HG03066 (cell line): Measurements from ENCODE around the gene CLEC3A.
"Not testable (repeated sequence)": the region's sequence is repeated elsewhere in the genome, so short reads cannot be mapped to it uniquely, and the experiment has no call there.

ENCODE experiments used
- ATAC-seq: cut with Tn5 transposase; IDR thresholded peaks from one replicate; pipeline ENCODE4 v1.9.1; 2021; ENCODE audit warnings: low read depth; ENCODE audit not compliant: unreplicated experiment

The CLEC3A gene

GRCh38 chr16:78022347-78023060 is at the start of gene CLEC3A:
TSS of gene CLEC3A (plus strand) at chr16:78022548. CDS start at chr16:78022627, 79 bp downstream.
- ATAC-seq, result no peak

- no peak for ATAC-seq
These were observed 47.5 kb upstream of the CLEC3A start for GRCh38 chr16:77974883-77975282.

- ATAC-seq, result no peak
These were observed 46.4 kb upstream of the CLEC3A start for GRCh38 chr16:77975942-77976341.

- no peak for ATAC-seq
These were observed 45.0 kb upstream of the CLEC3A start for GRCh38 chr16:77977339-77977738.

- no peak for ATAC-seq
These were observed 37.2 kb upstream of the CLEC3A start for GRCh38 chr16:77985111-77985510.

- ATAC-seq, result no peak
These were observed 36.2 kb upstream of the CLEC3A start for GRCh38 chr16:77986011-77986740.

- ATAC-seq, result no peak
These were observed 34.5 kb upstream of the CLEC3A start for GRCh38 chr16:77987810-77988209.

- ATAC-seq, result no peak
These were observed 32.5 kb upstream of the CLEC3A start for GRCh38 chr16:77989846-77990245.

- no peak for ATAC-seq
These were observed 30.6 kb upstream of the CLEC3A start for GRCh38 chr16:77991701-77992100.

GRCh38 chr16:77992381-77992780 is 30.0 kb upstream of the CLEC3A start:
- not testable (repeated sequence) for ATAC-seq

- no peak for ATAC-seq
These were observed 29.0 kb upstream of the CLEC3A start for GRCh38 chr16:77993111-77993985.

- no peak for ATAC-seq
These were observed 26.4 kb upstream of the CLEC3A start for GRCh38 chr16:77995843-77996455.

GRCh38 chr16:77998350-77999023 is 23.9 kb upstream of the CLEC3A start:
- no peak for ATAC-seq

GRCh38 chr16:78001451-78002025 is 20.8 kb upstream of the CLEC3A start:
- ATAC-seq, result no peak

- ATAC-seq, result peak; percentile 98
These were observed 19.3 kb upstream of the CLEC3A start for GRCh38 chr16:78002915-78003538.

GRCh38 chr16:78004517-78004916 is 17.8 kb upstream of the CLEC3A start:
- ATAC-seq, result no peak

- no peak for ATAC-seq
These were observed 16.5 kb upstream of the CLEC3A start for GRCh38 chr16:78005881-78006280.

- ATAC-seq, result no peak
These were observed 15.2 kb upstream of the CLEC3A start for GRCh38 chr16:78007121-78007520.

- no peak for ATAC-seq
These were observed 1.8 kb downstream of the CLEC3A start for GRCh38 chr16:78024159-78024558.
